ENCODE measurements around the gene DYNLT2.

Gene DYNLT2

GRCh38 chr6:169751242-169752073 lies at the start of gene DYNLT2, which contains the start of gene ERMARD:
Gene DYNLT2 (minus strand): TSS chr6:169751572. CDS start chr6:169751458, 114 bp downstream.
Gene ERMARD (plus strand): TSS chr6:169751622. CDS start chr6:169751658, 36 bp downstream.
- in situ Hi-C loops (cut with MboI; ENCODE audit: low sequenced_read_pairs), result no loop called here

GRCh38 chr6:169800668-169801395 lies 49.5 kb upstream of the DYNLT2 start:
- in situ Hi-C loops (cut with MboI; ENCODE audit: low sequenced_read_pairs), result no loop called here

- in situ Hi-C loops (cut with MboI; ENCODE audit: low sequenced_read_pairs), result no loop called here
These were observed 48.8 kb upstream of the DYNLT2 start for GRCh38 chr6:169800116-169800667.

- in situ Hi-C loops (cut with MboI; ENCODE audit: low sequenced_read_pairs), result no loop called here
These were observed 48.1 kb upstream of the DYNLT2 start for GRCh38 chr6:169799474-169799926.

- in situ Hi-C loops (cut with MboI; ENCODE audit: low sequenced_read_pairs), result no loop called here
These were observed 47.5 kb upstream of the DYNLT2 start for GRCh38 chr6:169798764-169799473.

- in situ Hi-C loops (cut with MboI; ENCODE audit: low sequenced_read_pairs), result no loop called here
These were observed 43.8 kb upstream of the DYNLT2 start for GRCh38 chr6:169795196-169795595.

- in situ Hi-C loops (cut with MboI; ENCODE audit: low sequenced_read_pairs), result no loop called here
These were observed 43.1 kb upstream of the DYNLT2 start for GRCh38 chr6:169794317-169795055.

- in situ Hi-C loops (cut with MboI; ENCODE audit: low sequenced_read_pairs), result no loop called here
These were observed 42.0 kb upstream of the DYNLT2 start for GRCh38 chr6:169793408-169793807.

GRCh38 chr6:169792306-169793015 lies 41.1 kb upstream of the DYNLT2 start:
- in situ Hi-C loops (cut with MboI; ENCODE audit: low sequenced_read_pairs), result no loop called here

GRCh38 chr6:169791721-169792131 lies 40.4 kb upstream of the DYNLT2 start:
- in situ Hi-C loops (cut with MboI; ENCODE audit: low sequenced_read_pairs), result no loop called here

- in situ Hi-C loops (cut with MboI; ENCODE audit: low sequenced_read_pairs), result no loop called here
These were observed 38.9 kb upstream of the DYNLT2 start for GRCh38 chr6:169789944-169790927.

- in situ Hi-C loops (cut with MboI; ENCODE audit: low sequenced_read_pairs), result no loop called here
These were observed 38.0 kb upstream of the DYNLT2 start for GRCh38 chr6:169789146-169789943.

- in situ Hi-C loops (cut with MboI; ENCODE audit: low sequenced_read_pairs), result no loop called here
These were observed 37.4 kb upstream of the DYNLT2 start for GRCh38 chr6:169788809-169789145.

- in situ Hi-C loops (cut with MboI; ENCODE audit: low sequenced_read_pairs), result no loop called here
These were observed 36.4 kb upstream of the DYNLT2 start for GRCh38 chr6:169787797-169788196.

GRCh38 chr6:169786349-169786748 lies 35.0 kb upstream of the DYNLT2 start:
- in situ Hi-C loops (cut with MboI; ENCODE audit: low sequenced_read_pairs), result no loop called here

- in situ Hi-C loops (cut with MboI; ENCODE audit: low sequenced_read_pairs), result no loop called here
These were observed 34.2 kb upstream of the DYNLT2 start for GRCh38 chr6:169785566-169785965.

- in situ Hi-C loops (cut with MboI; ENCODE audit: low sequenced_read_pairs), result no loop called here
These were observed 33.5 kb upstream of the DYNLT2 start for GRCh38 chr6:169784821-169785340.
